SK-N-MC (cell line): Measurements from ENCODE around the gene C2orf80.
"Not testable (repeated sequence)": the region's sequence is repeated elsewhere in the genome, so short reads cannot be mapped to it uniquely, and the experiment has no call there.

Source experiments
- DNase-seq: peaks from one replicate; pipeline ENCODE4 v3.0.0-alpha.2; 2011; ENCODE audit warnings: low read depth, low spot score
- H3K27ac ChIP-seq: fragments of 200-600 bp; sonication (generic); 2 replicates; pipeline ENCODE4 v1.5.1; 2016; ENCODE audit warnings: mixed run types
- H3K36me3 ChIP-seq: fragments of 200-600 bp; sonication (generic); 2 replicates; pipeline ENCODE4 v1.6.1; 2017; ENCODE audit warnings: antibody characterized with exemption, low read length, mixed read lengths; ENCODE audit not compliant: insufficient read depth
- H3K4me3 ChIP-seq: fragments of 200-600 bp; sonication (generic); 2 replicates; pipeline ENCODE4 v1.5.1; 2016
- H3K9ac ChIP-seq: fragments of 200-600 bp; sonication (generic); 2 replicates; pipeline ENCODE4 v1.8.0; 2017; ENCODE audit warnings: mixed run types, mixed read lengths; ENCODE audit not compliant: insufficient read length
- H3K9me3 ChIP-seq: fragments of 200-600 bp; sonication (generic); 2 replicates; pipeline ENCODE4 v1.6.1; 2017; ENCODE audit warnings: low read depth, mild to moderate bottlenecking, antibody characterized with exemption, low read length, moderate library complexity, mixed read lengths
- EZH2 ChIP-seq: fragments of 200-600 bp; sonication (generic); IDR thresholded peaks from one replicate; pipeline ENCODE4 v1.6.1; 2017; ENCODE audit warnings: antibody characterized with exemption
- FOXP2 ChIP-seq: optimal IDR thresholded peaks from 2 replicates; pipeline ENCODE3; 2011; ENCODE audit warnings: mild to moderate bottlenecking, moderate library complexity; ENCODE audit not compliant: insufficient read depth; ENCODE audit errors: extremely low read length, control extremely low read depth
- POLR2AphosphoS5 ChIP-seq: IDR thresholded peaks from 2 replicates; pipeline ENCODE4 v1.6.1; 2012; ENCODE audit warnings: mild to moderate bottlenecking, low read depth, low read length, borderline replicate concordance

The C2orf80 gene

DNA sequence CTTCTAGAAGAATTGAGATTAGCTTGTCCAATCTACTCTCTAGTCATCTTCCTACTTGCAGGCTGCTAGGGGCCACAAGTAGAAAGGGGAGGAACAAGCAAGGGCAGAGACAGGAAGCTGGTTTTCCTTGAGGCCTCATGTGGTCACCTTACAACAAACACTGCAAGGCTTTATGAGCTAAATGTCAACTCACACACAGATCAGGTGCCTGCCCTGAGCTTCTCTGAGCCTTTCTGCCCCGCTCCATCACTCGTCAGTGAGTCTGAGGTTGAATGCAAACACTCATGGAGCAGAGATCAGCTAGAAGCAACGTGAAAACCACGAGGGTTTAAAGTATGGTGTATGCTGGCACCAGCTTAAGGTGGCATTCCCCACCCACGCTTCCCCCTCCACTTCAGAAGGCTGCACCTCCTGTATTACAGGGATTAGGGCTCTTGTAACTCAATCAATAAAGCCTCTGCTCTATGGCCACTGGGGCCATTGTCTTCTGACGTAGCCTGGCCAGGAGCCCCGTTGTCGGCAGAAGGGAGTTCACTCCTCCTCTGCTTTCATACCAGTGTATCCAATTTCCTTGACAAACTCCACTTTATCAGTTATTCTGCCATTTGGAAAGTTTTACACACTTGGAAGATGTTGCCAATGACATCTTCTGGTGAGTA is 54.8 kb downstream of the C2orf80 start:
- no peak overlapping the region for H3K27ac ChIP-seq
- no peak for DNase-seq
- H3K9ac ChIP-seq: no peak overlapping the region

DNA sequence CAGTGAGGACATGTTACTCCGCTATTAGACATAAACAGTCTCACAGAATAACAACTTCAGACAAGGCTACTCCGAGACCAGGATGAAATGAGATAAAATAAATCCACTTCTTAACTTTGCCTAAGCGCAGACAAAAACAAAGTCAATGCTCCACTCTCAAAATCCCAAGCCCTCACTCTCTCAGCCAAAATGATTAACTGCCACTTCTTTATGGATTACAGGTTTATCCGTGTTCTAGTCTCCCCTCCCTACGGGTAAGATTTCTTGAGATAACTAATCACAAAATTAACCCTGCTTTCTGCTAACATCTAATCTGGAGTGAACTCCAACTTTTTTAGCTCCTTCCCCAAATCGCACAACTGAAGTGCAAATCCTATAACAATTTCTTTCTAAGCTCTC is 59.1 kb downstream of the C2orf80 start:
- no peak overlapping the region for H3K4me3 ChIP-seq
- no peaks in the 10 kb centered on the region for H3K36me3 ChIP-seq
- no peak for DNase-seq
- TF ChIP-seq EZH2: no peak
- TF ChIP-seq POLR2AphosphoS5: no peak
- TF ChIP-seq FOXP2: no peak
- no peak overlapping the region for H3K27ac ChIP-seq
- no peaks in the 10 kb centered on the region for H3K9me3 ChIP-seq
- no peak overlapping the region for H3K9ac ChIP-seq

More for the DNA sequence above, 54.8 kb downstream of the C2orf80 start:
- Histone ChIP-seq H3K9me3 (no peaks in the 10 kb centered on the region), H3K4me3 (no peak overlapping the region), H3K36me3 (no peaks in the 10 kb centered on the region)
- TF ChIP-seq FOXP2 (no peak), EZH2 (no peak), POLR2AphosphoS5 (no peak)

DNA sequence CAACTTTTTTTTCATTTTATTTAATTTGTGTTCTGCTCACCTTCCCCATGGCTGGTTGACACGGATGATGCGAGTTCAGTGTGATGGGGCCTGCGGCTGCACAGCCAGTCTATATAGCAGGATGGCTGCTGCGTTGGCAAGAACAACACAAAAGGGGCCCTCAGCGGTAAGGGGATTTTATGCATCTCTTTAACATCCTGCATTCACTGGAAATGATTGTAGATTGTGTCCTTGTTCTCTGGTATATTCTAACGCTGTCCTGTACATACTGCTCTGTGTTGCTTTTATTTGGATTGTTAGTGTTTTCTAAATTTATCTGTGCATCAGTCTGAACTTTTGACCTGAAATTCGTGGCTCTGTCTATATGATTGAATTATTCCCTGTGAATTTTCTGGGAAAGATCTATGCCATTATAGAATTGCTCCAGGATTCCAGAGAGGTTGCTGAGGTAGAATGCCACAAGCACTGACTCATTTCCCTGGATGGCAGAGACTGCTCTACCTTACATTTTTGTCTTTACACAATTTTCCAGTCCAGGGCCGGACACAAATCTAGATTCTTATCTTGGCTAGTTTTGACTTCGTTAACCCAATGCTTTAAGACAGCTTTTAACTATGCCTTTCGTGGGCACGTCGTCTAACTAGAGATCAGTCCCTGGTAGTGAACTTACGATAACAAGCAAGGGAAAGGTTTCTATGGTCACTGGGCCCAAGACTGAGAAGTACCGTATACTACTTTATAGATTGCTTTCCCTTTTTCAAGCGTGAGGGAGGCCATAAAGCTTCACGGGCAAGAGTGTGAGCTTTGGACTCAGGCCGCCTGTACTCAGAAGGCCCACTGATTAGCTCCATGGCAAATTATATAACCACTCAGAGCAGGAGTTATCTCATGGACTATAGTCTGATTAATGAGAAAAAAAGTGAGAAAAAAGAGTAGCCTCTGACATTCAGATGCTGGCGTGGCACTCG is 59.8 kb downstream of the C2orf80 start, which contains the start of gene CRYGC:
CRYGC (minus strand) TSS at position 85 of the 968 bp plus-strand sequence; CDS start at position 49, 36 bp downstream.
- DNase-seq: no peak
- Histone ChIP-seq H3K4me3 (no peak within 1 kb of the TSS), H3K27ac (no peak within 1 kb of the TSS)

DNA sequence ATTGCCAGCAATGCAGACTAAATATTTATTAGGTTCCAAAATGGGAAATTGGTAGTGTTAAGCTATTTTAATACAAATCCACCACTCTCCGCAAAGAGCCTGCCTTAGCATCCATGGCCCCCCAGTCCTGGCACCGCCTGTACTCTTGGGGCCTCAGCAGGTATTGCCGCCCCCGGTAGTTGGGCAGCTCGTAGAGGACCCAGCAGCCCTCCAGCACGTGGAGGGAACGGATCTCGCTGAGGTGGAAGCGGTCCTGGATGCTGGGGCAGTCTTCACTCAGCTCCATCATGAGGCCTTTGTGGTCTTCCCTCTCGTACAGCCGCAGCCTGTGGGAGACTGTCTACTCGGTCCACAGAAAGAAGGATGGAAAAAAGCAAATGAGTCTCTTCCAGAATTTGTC is 61.7 kb downstream of the C2orf80 start:
- no peak for DNase-seq
- Histone ChIP-seq H3K9me3 (no peaks in the 10 kb centered on the region), H3K9ac (no peak overlapping the region), H3K27ac (no peak overlapping the region), H3K36me3 (no peaks in the 10 kb centered on the region), H3K4me3 (no peak overlapping the region)
- TF ChIP-seq POLR2AphosphoS5: no peak
- no peak for TF ChIP-seq EZH2
- no peak for TF ChIP-seq FOXP2

More for the DNA sequence above, 59.8 kb downstream of the C2orf80 start, which contains the start of gene CRYGC:
- no peaks in the 10 kb centered on the region for H3K9me3 ChIP-seq
- no peaks in the 10 kb centered on the region for H3K36me3 ChIP-seq
- H3K9ac ChIP-seq: no peak within 1 kb of the TSS
- TF ChIP-seq FOXP2 (no peak), POLR2AphosphoS5 (no peak), EZH2 (no peak)

DNA sequence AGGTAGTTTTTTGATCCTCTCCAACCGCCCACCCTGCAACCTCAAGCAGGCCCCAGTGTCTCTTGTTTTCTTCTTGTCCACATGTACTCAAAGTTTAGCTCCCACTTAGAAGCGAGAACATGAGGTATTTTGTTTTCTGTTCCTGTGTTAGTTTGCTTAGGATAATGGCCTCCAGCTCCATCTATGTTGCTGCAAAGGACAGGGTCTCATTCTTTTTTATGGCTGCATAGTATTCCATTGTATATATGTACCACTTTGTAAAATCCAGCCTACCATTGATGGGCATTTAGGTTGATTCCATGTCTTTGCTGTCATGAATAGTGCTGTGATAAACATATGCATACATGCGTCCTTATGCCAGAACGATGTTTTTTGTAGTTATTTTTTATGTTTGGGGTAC is 62.7 kb downstream of the C2orf80 start:
- no peak overlapping the region for H3K4me3 ChIP-seq
- TF ChIP-seq POLR2AphosphoS5: no peak
- no peak for TF ChIP-seq EZH2
- TF ChIP-seq FOXP2: no peak
- H3K9me3 ChIP-seq: no peaks in the 10 kb centered on the region
- H3K27ac ChIP-seq: no peak overlapping the region
- H3K9ac ChIP-seq: no peak overlapping the region
- no peak for DNase-seq
- no peaks in the 10 kb centered on the region for H3K36me3 ChIP-seq

DNA sequence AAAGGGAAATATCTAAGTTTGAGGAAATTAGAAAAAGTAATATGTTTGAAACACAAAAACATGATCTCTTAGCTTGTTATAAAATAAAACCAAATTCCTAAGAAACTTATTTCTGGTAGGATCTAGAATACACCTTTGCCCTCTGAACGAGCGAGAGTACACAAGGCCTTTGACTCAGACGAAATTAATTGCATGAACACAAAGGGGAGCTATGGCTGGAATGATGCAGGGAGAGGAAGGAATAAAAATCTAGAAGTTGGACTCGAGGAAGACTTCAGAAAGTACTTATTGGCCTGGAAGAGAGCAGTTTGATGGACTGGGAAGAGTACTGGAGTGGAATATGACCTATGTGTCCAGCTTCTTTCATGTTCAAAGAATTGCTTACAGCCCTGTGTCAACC is 64.6 kb downstream of the C2orf80 start:
- no peak overlapping the region for H3K27ac ChIP-seq
- DNase-seq: no peak
- no peak overlapping the region for H3K4me3 ChIP-seq
- TF ChIP-seq POLR2AphosphoS5 (no peak), EZH2 (no peak), FOXP2 (no peak)
- no peaks in the 10 kb centered on the region for H3K9me3 ChIP-seq
- no peaks in the 10 kb centered on the region for H3K36me3 ChIP-seq
- no peak overlapping the region for H3K9ac ChIP-seq

DNA sequence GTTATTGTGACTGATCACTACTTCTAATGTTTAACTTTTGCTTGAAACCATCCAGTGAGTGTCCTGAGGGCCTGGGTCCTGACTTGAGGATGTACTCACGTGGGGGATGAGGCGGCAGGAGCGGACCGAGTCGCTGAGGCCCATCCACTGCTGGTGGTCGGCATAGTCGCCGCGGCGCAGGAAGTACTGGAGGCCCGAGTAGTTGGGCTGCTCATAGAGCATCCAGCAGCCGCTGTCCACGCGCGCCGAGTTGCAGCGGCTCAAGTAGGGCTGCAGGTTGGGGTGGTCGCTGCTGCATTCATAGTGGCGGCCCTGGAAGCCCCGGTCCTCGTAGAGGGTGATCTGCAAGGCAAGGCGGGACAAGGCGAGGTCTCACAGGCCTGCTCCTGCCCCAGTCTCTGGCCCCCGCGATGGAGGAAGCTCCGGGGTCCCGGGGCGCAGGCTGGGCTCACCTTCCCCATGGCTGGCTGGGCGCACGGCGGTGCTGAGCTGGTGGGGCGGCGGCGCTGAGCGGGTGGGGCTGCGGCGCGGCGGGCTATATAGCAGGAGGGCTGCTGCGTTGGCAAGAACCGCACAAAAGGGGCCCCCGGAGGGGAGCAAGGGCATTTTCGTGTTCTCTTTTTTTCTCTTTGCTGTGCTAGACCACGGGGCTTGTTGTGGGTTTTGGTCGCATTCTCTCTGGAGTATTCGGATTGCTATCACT is 65.7 kb downstream of the C2orf80 start, which contains the start of gene CRYGD:
CRYGD (minus strand) TSS at position 512 of the 703 bp plus-strand sequence; CDS start at position 461, 51 bp downstream.
- H3K4me3 ChIP-seq, H3K9ac ChIP-seq, DNase-seq, H3K36me3 ChIP-seq, H3K9me3 ChIP-seq, H3K27ac ChIP-seq: not testable (repeated sequence)

DNA sequence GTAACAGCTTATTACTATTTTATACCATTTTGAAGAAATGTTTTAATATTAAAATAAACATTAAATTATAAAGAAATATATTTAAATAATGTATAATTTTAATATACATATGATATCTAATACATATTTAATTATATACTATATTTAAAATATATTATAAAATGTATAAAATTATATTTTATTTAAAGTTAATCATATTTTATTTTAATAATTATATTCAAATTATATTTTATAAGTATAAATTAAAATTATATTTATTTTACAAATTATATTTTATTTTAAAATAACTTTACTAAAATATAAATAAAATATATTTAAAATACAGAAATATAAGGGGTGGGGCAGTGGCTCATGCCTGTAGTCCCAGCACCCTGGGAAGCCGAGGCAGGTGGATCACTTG is 67.6 kb downstream of the C2orf80 start:
- Histone ChIP-seq H3K9me3 (no peaks in the 10 kb centered on the region), H3K27ac (no peak overlapping the region), H3K4me3 (no peak overlapping the region), H3K36me3 (no peaks in the 10 kb centered on the region), H3K9ac (no peak overlapping the region)
- TF ChIP-seq EZH2: no peak
- no peak for TF ChIP-seq POLR2AphosphoS5
- no peak for TF ChIP-seq FOXP2
- no peak for DNase-seq
